GM12878 (cell line): Measurements from ENCODE around the gene PHLDA2.

Experiments
- YY1 ChIP-seq: IDR thresholded peaks from 2 replicates; pipeline ENCODE4 v1.6.1; 2011; ENCODE audit warnings: low read depth, mild to moderate bottlenecking, low read length
- TF ChIP-seq, protein P1 (sequence below), 3 experiments: IDR thresholded peaks in 2 of 3; conservative IDR thresholded peaks in 1 of 3; 2 replicates each; pipeline ENCODE4 v1.5.1; 2011; ENCODE audit warnings: low read depth in 3 of 3, low read length in 3 of 3, mild to moderate bottlenecking in 3 of 3, control low read depth in 2 of 3, moderate library complexity in 2 of 3, inconsistent platforms in 1 of 3, mixed read lengths in 1 of 3; ENCODE audit not compliant: control insufficient read depth in 2 of 3, insufficient read depth in 1 of 3; ENCODE audit errors: extremely low read depth in 1 of 3

DNA sequence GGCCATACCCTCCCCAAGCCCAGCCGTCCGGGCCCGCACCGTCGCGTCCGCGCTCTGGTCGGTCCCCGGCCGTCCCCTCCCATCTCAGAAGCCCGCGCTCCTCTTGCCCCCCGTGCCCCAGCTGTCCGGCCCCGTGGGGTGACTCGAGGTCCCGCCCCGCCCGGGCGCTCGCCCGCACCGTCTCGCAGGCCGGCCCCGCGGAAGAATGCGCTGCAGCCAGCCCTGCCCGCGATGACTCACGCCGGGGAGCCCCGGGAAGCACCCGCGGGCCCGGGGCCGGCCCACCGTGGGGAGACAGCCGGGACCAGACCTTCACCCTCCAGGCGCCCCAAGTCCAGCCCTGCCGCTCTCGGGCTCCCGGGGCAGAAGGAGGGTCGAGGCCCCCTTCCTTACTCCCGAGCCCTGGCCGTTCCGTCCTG is 320 bp upstream of the PHLDA2 start:
- TF ChIP-seq YY1 = no peak
- TF ChIP-seq, protein P1, sequence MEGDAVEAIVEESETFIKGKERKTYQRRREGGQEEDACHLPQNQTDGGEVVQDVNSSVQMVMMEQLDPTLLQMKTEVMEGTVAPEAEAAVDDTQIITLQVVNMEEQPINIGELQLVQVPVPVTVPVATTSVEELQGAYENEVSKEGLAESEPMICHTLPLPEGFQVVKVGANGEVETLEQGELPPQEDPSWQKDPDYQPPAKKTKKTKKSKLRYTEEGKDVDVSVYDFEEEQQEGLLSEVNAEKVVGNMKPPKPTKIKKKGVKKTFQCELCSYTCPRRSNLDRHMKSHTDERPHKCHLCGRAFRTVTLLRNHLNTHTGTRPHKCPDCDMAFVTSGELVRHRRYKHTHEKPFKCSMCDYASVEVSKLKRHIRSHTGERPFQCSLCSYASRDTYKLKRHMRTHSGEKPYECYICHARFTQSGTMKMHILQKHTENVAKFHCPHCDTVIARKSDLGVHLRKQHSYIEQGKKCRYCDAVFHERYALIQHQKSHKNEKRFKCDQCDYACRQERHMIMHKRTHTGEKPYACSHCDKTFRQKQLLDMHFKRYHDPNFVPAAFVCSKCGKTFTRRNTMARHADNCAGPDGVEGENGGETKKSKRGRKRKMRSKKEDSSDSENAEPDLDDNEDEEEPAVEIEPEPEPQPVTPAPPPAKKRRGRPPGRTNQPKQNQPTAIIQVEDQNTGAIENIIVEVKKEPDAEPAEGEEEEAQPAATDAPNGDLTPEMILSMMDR (IDR thresholded peaks at IDR 0.05 in 2 of 3, conservative IDR thresholded peaks at IDR 0.05 in 1 of 3; ENCODE audit: control insufficient read depth in 2 of 3, extremely low read depth in 1 of 3, insufficient read depth in 1 of 3, low read depth in 3 of 3, low read length in 3 of 3) = no peak
